GM18870 (cell line): ENCODE data around the gene TMEM235.

ENCODE experiments used
- ATAC-seq: cut with Tn5 transposase; IDR thresholded peaks from one replicate; pipeline ENCODE4 v1.9.1; 2021; ENCODE audit warnings: moderate library complexity; ENCODE audit not compliant: unreplicated experiment

TMEM235 gene

GRCh38 chr17:78269955-78270381, 38.5 kb downstream of the TMEM235 start:
- no peak for ATAC-seq

- ATAC-seq = no peak
These were observed 40.2 kb downstream of the TMEM235 start for GRCh38 chr17:78271419-78272170.

GRCh38 chr17:78272181-78272913, 40.9 kb downstream of the TMEM235 start:
- no peak for ATAC-seq

- no peak for ATAC-seq
These were observed 41.5 kb downstream of the TMEM235 start for GRCh38 chr17:78272914-78273258.

DNA sequence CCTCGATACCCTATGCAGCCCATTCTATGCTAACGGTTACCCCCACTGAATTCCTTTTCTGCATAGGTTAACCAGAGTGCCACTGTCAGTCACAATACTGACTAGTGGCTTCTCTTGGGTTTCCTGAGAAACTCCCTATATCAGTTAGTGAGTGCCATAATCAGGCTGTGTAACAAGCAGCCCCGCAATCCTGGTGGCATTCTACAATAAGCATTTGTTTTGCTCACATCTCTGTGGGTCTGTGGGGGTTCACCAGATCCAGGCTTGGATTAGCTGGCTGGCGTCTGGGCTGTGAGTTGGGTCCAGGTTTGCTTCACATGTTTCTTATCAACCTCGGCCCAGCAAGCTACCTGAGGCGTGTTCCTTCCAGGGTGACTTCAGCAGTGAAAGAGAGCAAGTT, 42.4 kb downstream of the TMEM235 start:
- ATAC-seq = no peak

GRCh38 chr17:78275355-78275754, 43.9 kb downstream of the TMEM235 start:
- ATAC-seq = no peak

- ATAC-seq = no peak
These were observed 44.9 kb downstream of the TMEM235 start for GRCh38 chr17:78276098-78276887.

DNA sequence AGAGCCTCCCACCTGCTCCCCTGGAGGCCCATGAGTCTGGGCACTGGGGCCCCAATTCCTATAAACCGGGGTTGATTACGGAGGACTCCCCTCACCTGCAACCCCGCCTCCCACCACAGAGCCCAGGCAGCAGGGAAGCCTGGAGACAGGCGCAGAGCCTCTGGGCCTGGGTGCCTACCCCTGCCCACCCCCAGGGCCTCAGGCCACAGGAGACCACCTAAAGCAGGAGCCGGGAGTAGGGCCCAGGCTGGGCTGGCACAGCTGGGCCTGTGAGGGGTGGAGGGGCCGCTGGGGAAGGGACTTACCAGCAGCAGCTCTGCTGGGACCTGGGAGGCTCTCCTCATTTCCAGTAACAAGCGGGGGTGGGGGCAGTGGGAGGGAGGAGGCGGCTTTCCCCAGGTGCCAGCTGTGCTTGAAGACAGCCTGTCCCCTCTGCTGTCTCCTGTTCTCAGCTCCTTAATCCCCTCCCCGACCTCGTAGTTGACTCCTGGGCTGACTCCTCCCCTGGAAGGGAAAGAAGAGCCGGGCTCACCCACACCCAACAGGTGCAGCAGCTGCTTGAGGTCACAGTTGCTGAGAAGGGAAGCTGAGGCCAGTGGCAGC, 46.8 kb downstream of the TMEM235 start:
- no peak for ATAC-seq

- no peak for ATAC-seq
These were observed 48.0 kb downstream of the TMEM235 start for GRCh38 chr17:78279360-78279990.

- no peak for ATAC-seq
These were observed 49.9 kb downstream of the TMEM235 start for GRCh38 chr17:78281249-78281845.

DNA sequence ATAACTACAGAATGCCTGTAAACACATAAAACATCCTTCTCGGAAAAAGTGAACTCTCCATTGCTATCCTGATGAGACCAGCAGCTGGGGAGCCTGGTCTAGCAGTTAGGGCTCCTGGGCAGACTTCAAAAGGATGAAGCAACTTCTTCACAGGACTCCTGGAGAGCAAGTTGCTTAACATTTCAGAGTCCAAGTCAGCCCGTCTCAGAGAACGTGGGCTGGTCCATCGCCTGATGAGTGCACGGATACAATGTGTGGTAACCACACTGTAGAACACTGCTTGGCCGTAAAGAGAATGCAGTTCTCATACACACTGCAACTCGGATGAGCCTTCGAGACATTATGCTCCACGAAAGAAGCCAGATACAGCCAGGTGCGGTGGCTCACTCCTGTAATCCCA, 52.7 kb downstream of the TMEM235 start:
- ATAC-seq = no peak

DNA sequence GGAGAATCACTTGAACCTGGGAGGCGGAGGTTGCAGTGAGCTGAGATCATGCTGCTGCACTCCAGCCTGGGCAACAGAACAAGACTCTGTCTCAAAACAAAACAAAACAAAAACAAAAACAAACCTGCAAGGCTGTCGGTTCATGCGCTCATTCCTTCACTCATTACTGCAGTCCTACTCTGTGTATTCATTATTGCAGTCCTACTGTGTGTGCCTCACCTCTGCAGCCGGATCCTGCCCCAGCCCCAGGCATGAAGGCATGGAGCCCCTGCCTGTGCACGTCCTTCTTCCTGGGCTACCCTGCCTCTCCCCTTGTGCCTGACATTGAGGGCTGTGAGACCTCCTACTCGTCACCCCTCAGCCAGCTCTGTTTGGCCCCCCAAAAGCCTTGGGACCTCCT, 57.6 kb downstream of the TMEM235 start:
- no peak for ATAC-seq

DNA sequence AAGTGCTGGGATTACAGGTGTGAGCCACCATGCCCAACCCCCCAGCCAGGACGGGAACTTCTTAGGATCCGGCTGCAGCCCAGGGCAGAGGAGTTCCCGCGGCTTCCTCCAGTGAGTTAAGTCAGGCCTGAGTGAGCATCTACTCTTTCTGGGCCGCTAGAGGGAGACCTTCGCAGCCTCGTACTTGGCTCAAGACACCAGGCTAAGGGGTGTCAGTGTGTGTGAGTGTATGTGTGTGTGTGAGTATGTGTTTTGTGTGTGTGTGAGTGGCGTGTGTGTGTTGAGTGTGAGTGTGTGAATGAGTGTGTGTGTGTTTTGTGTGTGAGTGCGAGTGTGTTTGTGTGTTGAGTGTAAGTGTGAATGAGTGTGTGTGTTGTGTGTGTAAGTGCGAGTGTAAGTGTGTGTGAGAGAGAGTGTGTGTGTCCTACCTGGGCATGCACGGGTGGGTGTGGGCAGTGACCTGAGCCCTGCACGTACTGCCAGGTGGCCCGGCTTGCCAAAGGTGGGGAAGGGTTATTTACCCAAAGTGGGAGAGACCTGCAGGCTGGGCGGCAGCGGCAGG, 58.5 kb downstream of the TMEM235 start:
- ATAC-seq = no peak
